Endothelial cell of coronary artery (primary cell): ENCODE measurements around the gene MEST. TPM values are rescaled to one million over a fixed set of nuclear protein-coding genes. Genes with fewer than 3 reads are reported as not detected.

Experiments used
- total RNA-seq: library from RNA; depleted of rRNA; stranded (reverse); fragments of >200 nt; gene quantifications from 2 replicates; pipeline ENCODE4 v1.2.3, GENCODE V29; 2014

Gene MEST
- total RNA-seq, result 8.3 and 52.8 TPM in 2 replicates

DNA sequence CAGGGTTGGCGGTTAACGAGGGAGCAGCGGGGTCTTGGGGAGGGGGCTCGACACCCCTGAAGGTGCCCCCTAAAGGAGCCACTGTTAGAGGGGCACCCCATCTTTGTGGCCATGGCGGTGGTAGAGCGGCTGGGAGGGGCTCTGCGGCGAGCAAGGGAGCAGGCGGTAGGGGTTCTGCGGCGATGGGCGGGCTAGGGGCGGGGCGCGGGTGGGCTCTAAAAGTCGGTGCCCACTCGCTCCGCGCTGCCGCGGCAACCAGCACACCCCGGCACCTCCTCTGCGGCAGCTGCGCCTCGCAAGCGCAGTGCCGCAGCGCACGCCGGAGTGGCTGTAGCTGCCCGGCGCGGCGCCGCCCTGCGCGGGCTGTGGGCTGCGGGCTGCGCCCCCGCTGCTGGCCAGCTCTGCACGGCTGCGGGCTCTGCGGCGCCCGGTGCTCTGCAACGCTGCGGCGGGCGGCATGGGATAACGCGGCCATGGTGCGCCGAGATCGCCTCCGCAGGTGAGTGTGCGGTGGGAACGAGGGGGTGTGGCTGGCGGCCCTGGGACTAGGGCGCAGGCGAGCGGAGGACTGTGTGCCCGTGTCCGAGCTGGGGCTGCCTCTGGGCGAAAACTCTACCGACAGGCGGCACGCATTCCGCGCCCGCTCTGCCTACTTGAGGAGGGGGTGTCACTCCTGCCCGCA, at the start of gene MEST:
Gene MEST, plus strand, starts transcription at position 245 of the 682 bp plus-strand sequence. Its CDS starts 229 bp downstream, at position 474.

Other genes with a start within 250 kb of the MEST start
- not detected in 2 replicates for gene CPA2, start 225.2 kb upstream of the MEST start, total RNA-seq
- 0.27 and 35.0 TPM in 2 replicates for gene CPA4, start 198.9 kb upstream of the MEST start, total RNA-seq
- not detected in 2 replicates for gene CPA5, start 147.3 kb upstream of the MEST start, total RNA-seq
- not detected in 2 replicates for gene CPA1, start 111.6 kb upstream of the MEST start, total RNA-seq
- gene CEP41, start 51.1 kb upstream of the MEST start, total RNA-seq, result 6.6 and 7.1 TPM in 2 replicates
- gene COPG2, start 176.7 kb downstream of the MEST start, total RNA-seq, result 8.3 and 17.5 TPM in 2 replicates
- gene TSGA13, start 194.5 kb downstream of the MEST start, total RNA-seq, result not detected in 2 replicates
- gene KLF14, start 242.1 kb downstream of the MEST start, total RNA-seq, result not detected in 2 replicates